Effector memory CD8-positive, alpha-beta T cell (primary cell): Measurements from ENCODE around the gene MBD3L2.

Experiments
- ATAC-seq: fragments of 150-1000 bp; cut with Tn5 transposase; replicated peaks from 2 replicates; pipeline ENCODE4 v1.10.0; 2021; ENCODE audit warnings: mild to moderate bottlenecking, moderate library complexity
- DNase-seq, 3 experiments: peaks; one replicate each; pipeline ENCODE4 v3.0.0; 2021
- H3K27ac Mint-ChIP-seq, 2 donors: one replicate each; pipeline ENCODE4 v1.8.0; 2022; ENCODE audit warnings: mild to moderate bottlenecking in 2 of 2, mixed read lengths in 2 of 2, moderate library complexity in 2 of 2
- H3K27me3 Mint-ChIP-seq, 2 donors: one replicate each; pipeline ENCODE4 v1.8.0; 2022; ENCODE audit warnings: mixed read lengths in 2 of 2
- H3K36me3 Mint-ChIP-seq: one replicate; pipeline ENCODE4 v1.8.0; 2022; ENCODE audit warnings: mild to moderate bottlenecking, moderate library complexity, mixed read lengths; ENCODE audit not compliant: insufficient read depth
- H3K4me1 Mint-ChIP-seq, 2 donors: one replicate each; pipeline ENCODE4 v1.8.0; 2022; ENCODE audit warnings: low read depth in 2 of 2, mixed read lengths in 2 of 2
- H3K4me3 Mint-ChIP-seq, 2 donors: one replicate each; pipeline ENCODE4 v1.8.0; 2022; ENCODE audit warnings: mild to moderate bottlenecking in 2 of 2, mixed read lengths in 2 of 2, moderate library complexity in 2 of 2
- H3K9me3 Mint-ChIP-seq, 2 donors: one replicate each; pipeline ENCODE4 v1.8.0; 2022; ENCODE audit warnings: mixed read lengths in 2 of 2

MBD3L2 gene

DNA sequence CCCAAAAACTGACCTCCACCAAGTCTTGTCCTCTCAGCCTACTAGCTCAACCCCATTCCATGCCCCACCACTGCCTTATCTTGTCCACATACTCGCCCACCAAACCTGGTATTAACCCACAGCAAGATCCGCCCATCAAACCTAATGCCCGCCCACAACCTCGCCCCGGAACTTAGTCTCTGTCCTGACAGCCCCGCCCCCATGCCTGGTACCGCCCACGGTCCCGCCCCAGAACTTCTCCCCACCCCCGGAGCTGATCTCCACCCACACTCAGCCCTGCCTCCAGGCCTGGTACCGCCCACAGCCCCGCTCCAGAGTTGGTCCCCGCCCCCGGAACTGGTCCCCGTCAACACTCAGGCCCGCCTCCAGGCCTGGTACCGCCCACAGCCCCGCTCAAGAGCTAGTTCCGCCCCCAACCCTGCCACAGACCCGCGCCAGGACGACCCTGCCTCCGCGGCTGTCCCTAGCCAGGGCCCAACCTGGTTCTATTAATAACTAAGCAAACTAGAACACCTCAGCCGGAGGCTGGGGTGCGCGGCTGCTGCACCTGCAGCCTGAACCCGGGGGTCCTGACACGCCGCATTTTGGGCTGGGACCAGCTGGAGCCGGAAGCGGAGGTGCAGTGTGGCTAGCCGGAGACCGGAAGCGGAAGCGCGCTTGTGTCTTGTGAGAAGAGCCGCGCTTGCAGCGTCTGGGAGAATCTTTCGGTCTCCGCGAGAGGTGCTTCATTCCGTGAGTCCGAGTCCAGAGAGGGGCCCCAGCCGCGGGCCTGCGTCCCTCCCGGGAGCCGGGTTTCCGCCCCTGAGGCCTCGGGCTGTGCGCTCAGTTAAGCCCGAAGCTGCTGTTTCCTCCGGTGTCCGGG lies 20.2 kb downstream of the MBD3L2 start, which contains the start of gene ZNF557:
Gene ZNF557, plus strand, starts transcription at position 662 of the 862 bp plus-strand sequence. CDS start 5,372 bp downstream, outside the sequence.
- H3K27me3 Mint-ChIP-seq, result no peaks in the 10 kb centered on the region
- ATAC-seq, result peak; percentile 94
- H3K27ac Mint-ChIP-seq, result peak within 1 kb of the TSS; percentile 96 to 97
- no peaks in the 10 kb centered on the region for H3K9me3 Mint-ChIP-seq
- peak; percentile 99 to 100 (median 99) for DNase-seq
- peak within 1 kb of the TSS; percentile 97 to 98 for H3K4me3 Mint-ChIP-seq
- H3K4me1 Mint-ChIP-seq, result peaks cover 9 to 13% of the 10 kb centered on the region in 2 donors
- H3K36me3 Mint-ChIP-seq, result peaks cover 53% of the 10 kb centered on the region

GRCh38 chr19:7069904-7070226 lies 20.7 kb downstream of the MBD3L2 start:
- Mint-ChIP-seq H3K4me1 (peaks cover 11 to 17% of the 10 kb centered on the region in 2 donors), H3K9me3 (no peaks in the 10 kb centered on the region), H3K27ac (peak overlapping the region; percentile 96 to 97), H3K27me3 (no peaks in the 10 kb centered on the region), H3K36me3 (peaks cover 56% of the 10 kb centered on the region), H3K4me3 (peak overlapping the region; percentile 97 to 98)
- ATAC-seq, result peak; percentile 19
- DNase-seq, result peak in 1 of 3 experiments; percentile 13

DNA sequence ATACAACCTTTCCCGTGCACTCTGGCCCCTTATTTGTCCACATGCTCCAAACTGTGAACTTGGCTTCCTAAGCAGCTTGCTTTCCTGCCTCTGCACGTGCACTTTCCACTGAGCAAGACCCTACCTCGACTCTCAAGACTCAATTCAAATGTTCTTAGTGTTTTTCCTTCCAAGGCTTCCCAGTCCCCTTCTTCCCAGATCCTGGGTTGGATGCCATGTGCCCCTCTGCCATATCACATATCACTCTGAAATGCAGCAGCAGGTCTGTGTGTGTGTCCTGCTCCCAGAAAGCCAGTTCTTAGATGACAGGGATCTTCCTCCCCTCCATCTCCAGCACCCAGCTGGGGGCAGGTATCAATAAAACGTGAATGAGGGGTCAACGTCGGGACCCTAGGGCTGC lies 23.4 kb downstream of the MBD3L2 start:
- ATAC-seq, result no peak
- no peak for DNase-seq
- Mint-ChIP-seq H3K36me3 (peaks cover 83% of the 10 kb centered on the region), H3K4me3 (peak overlapping the region in 1 of 2 donors; percentile 3), H3K9me3 (peaks cover 0 to 2% of the 10 kb centered on the region in 2 donors), H3K27ac (no peak overlapping the region), H3K4me1 (peaks cover 11 to 17% of the 10 kb centered on the region in 2 donors), H3K27me3 (no peaks in the 10 kb centered on the region)

- DNase-seq (no peak), ATAC-seq (no peak)
- Mint-ChIP-seq H3K4me1 (peaks cover 5 to 7% of the 10 kb centered on the region in 2 donors), H3K27me3 (no peaks in the 10 kb centered on the region), H3K4me3 (no peak overlapping the region), H3K9me3 (peaks cover 6 to 14% of the 10 kb centered on the region in 2 donors), H3K27ac (no peak overlapping the region), H3K36me3 (peaks cover 96% of the 10 kb centered on the region)
Observed at GRCh38 chr19:7074705-7075282, 25.7 kb downstream of the MBD3L2 start.

DNA sequence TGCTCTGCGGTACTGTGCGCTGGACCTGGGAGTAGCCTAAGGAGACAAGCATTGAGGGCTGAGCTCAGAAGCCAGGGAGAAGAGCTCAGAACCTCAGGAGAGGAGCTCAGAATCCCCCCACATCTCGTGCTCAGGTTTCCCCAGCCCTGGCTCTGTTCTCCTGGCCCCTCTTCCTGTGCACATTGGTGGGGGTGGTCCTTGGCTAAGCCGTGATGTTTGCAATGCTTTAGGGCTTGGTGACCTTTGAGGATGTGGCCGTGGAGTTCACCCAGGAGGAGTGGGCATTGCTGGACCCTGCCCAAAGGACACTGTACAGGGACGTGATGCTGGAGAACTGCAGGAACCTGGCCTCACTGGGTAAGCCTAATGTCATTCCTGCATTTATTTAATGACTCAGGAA lies 27.0 kb downstream of the MBD3L2 start:
- peaks cover 5 to 7% of the 10 kb centered on the region in 2 donors for H3K4me1 Mint-ChIP-seq
- ATAC-seq (no peak), DNase-seq (no peak)
- H3K27me3 Mint-ChIP-seq, result no peaks in the 10 kb centered on the region
- peaks cover 98% of the 10 kb centered on the region for H3K36me3 Mint-ChIP-seq
- peaks cover 6 to 15% of the 10 kb centered on the region in 2 donors for H3K9me3 Mint-ChIP-seq
- H3K4me3 Mint-ChIP-seq, result no peak overlapping the region
- H3K27ac Mint-ChIP-seq, result no peak overlapping the region

- ATAC-seq (no peak), DNase-seq (no peak)
- H3K27me3 Mint-ChIP-seq, result no peaks in the 10 kb centered on the region
- no peak overlapping the region for H3K27ac Mint-ChIP-seq
- H3K9me3 Mint-ChIP-seq, result peaks cover 6 to 15% of the 10 kb centered on the region in 2 donors
- no peak overlapping the region for H3K4me3 Mint-ChIP-seq
- H3K36me3 Mint-ChIP-seq, result peaks cover 98% of the 10 kb centered on the region
- peaks cover 2 to 4% of the 10 kb centered on the region in 2 donors for H3K4me1 Mint-ChIP-seq
Observed at GRCh38 chr19:7078008-7078407, 28.9 kb downstream of the MBD3L2 start.

GRCh38 chr19:7083076-7083956 lies 34.2 kb downstream of the MBD3L2 start:
- H3K4me3 Mint-ChIP-seq, result no peak overlapping the region
- H3K36me3 Mint-ChIP-seq, result peaks cover 60% of the 10 kb centered on the region
- H3K4me1 Mint-ChIP-seq, result no peaks in the 10 kb centered on the region
- peaks cover 8 to 16% of the 10 kb centered on the region in 2 donors for H3K9me3 Mint-ChIP-seq
- H3K27ac Mint-ChIP-seq, result peak overlapping the region in 1 of 2 donors; percentile 52
- ATAC-seq (no peak), DNase-seq (no peak)
- no peaks in the 10 kb centered on the region for H3K27me3 Mint-ChIP-seq

GRCh38 chr19:7088999-7089398 lies 39.9 kb downstream of the MBD3L2 start:
- H3K36me3 Mint-ChIP-seq, result peaks cover 5% of the 10 kb centered on the region
- H3K4me3 Mint-ChIP-seq, result no peak overlapping the region
- H3K27ac Mint-ChIP-seq, result no peak overlapping the region
- H3K4me1 Mint-ChIP-seq, result peaks cover 0 to 3% of the 10 kb centered on the region in 2 donors
- peaks cover 7 to 12% of the 10 kb centered on the region in 2 donors for H3K9me3 Mint-ChIP-seq
- no peak for DNase-seq
- ATAC-seq, result no peak
- no peaks in the 10 kb centered on the region for H3K27me3 Mint-ChIP-seq

- Mint-ChIP-seq H3K27ac (peak overlapping the region; percentile 92 to 94), H3K4me3 (peak overlapping the region; percentile 94), H3K9me3 (peaks cover 15 to 27% of the 10 kb centered on the region in 2 donors), H3K4me1 (peaks cover 14 to 19% of the 10 kb centered on the region in 2 donors), H3K27me3 (no peaks in the 10 kb centered on the region), H3K36me3 (peaks cover 4% of the 10 kb centered on the region)
- ATAC-seq (no peak), DNase-seq (no peak)
Observed at GRCh38 chr19:7098096-7098495, 49.0 kb downstream of the MBD3L2 start.

DNA sequence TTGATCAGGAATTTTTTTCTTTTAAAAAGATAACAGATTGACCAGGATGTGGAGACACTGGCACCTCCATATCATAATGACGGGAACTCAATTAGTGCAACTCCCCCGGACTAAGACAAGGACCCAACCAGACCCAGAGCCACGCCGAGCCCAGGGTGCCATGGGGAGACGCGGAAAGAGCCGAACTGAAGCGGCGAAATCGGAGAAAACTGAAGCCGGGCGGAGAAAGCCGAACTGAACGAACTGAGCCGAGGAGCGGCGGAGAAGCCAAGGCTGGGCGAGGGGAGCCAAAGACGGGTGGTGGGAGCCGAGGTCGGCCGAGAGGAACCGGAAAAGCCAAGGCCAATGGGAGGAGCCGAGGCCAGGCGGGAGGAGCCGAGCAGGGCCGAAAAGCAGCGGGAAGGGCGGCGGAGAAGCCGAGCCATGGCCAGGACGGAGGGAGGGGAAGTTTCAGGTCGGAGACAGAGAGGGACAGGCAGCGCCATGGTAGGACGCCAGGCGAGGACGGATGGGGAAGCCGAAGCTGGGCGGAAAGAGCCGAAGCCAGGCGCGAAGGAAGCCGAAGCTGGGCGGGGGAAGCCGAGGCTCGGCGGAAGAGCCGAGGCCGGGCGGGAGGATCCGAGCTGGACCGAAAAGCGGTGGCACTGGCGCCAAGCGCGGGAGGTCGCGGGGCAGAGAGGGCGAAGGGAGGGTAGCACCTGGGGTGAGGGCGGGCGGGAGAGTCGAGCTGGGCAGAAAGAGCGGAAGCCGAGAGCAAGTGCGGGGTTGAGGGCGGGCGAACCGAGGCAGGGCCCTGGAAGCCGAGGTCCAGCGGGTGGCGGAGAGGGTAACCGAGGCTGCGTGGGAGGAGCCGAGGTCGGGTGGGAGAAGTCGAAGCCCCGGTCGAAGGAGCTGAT lies 49.8 kb downstream of the MBD3L2 start:
- peaks cover 15 to 27% of the 10 kb centered on the region in 2 donors for H3K9me3 Mint-ChIP-seq
- H3K4me1 Mint-ChIP-seq, result peaks cover 14 to 19% of the 10 kb centered on the region in 2 donors
- peak overlapping the region; percentile 94 for H3K4me3 Mint-ChIP-seq
- ATAC-seq (peak; percentile 87), DNase-seq (peak; percentile 84 to 90 (median 85))
- peaks cover 4% of the 10 kb centered on the region for H3K36me3 Mint-ChIP-seq
- peak overlapping the region; percentile 92 to 94 for H3K27ac Mint-ChIP-seq
- H3K27me3 Mint-ChIP-seq, result no peaks in the 10 kb centered on the region

DNA sequence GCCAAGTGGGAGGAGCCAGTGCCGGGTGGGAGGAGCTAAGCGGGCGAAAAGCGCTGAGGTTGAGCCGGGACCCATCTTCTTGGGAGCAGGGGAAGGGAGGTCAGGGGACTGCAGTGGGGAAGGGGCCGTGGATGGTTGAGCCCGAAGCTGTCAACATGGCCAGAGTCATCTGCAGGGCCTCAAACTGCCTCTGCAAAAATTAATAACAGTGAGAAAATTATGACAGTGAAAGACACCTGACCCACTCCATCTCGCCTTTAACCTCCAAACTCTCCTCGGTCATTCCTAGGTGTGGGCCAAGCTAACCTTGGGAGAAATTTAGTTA lies 50.4 kb downstream of the MBD3L2 start:
- H3K36me3 Mint-ChIP-seq, result peaks cover 4% of the 10 kb centered on the region
- peak overlapping the region; percentile 92 to 94 for H3K27ac Mint-ChIP-seq
- ATAC-seq (no peak), DNase-seq (no peak)
- peak overlapping the region; percentile 94 for H3K4me3 Mint-ChIP-seq
- H3K9me3 Mint-ChIP-seq, result peaks cover 15 to 27% of the 10 kb centered on the region in 2 donors
- no peaks in the 10 kb centered on the region for H3K27me3 Mint-ChIP-seq
- peaks cover 14 to 19% of the 10 kb centered on the region in 2 donors for H3K4me1 Mint-ChIP-seq
